NCI-H510A (cell line): ENCODE measurements around the gene LRRC47.
"Not testable (repeated sequence)": the region's sequence is repeated elsewhere in the genome, so short reads cannot be mapped to it uniquely, and the experiment has no call there.

Experiments
- DNase-seq: peaks from one replicate; lab custom pipeline; 2025; lab: John Stamatoyannopoulos, UW

The LRRC47 gene

DNA sequence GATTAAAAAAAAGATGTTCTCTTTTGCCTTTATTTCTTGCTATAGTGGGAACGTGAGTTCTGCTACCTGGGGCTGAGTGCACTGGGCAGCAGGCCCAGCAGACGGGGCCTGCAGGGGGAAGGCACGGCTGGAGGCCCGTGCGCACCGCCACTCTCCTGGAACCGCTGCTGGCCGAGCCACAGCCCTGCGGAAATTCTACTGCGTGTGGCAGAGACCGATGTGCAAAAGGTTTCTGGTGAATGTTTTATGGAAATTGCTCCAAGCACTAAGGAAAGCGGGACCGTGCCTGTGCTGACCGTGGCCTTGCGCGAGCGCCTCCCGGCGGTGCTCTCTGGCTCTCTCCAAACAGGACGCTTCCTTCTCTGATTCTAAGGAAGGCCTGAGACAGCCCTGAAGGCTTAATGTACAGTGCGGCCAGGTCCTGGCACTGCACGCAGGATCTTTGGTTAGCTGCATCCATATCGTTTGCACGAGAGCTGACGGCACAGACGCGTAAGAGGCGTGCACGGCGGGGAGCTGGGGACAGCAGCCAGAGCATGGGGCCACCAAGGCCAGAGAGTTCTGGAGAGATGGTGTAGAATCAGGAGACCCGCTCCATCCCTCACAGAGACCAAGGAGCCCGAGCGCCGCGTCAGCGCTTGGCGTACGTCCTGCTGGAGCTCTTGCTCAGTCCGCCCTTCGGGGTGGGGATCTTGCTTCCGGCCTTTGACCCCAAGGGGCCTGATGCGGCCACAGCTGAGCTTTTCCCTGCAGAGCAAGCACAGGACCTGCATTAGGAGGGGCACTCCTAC is 18.7 kb upstream of the LRRC47 start:
- no peak for DNase-seq

DNA sequence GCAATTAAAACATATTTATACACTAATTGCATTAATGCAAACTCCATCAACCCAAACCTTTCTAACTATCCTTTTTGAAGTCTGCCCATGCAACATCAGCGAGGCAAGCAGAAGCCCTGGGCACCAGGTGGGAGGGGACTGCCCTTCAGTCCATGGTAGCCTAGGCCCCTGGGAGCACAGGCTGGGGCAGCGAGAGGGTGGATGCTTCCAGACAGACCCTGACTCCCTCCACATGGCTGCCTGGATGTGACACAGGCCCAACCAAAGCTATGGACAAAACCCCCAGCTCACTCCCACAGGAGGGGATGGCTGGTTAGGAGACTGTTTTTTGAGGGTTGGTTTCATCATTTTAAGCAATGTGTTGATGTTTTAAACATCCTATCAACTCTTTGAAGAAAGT is 17.8 kb upstream of the LRRC47 start:
- no peak for DNase-seq

DNA sequence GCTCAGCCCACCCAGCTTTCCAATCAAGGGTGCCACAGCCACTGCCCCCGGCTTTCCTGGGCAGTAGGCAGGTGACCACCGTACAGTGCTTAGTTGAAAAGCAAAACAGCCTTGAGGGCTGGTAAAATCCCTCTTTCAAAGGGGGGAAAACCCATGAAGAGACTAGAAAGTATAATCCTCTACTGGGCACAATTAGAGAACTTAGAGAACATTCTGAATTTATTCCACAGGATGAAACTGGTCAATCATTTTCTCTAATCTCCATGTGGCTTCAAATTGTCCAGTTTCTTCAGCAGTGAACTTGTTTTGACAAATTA is 15.3 kb upstream of the LRRC47 start:
- DNase-seq = no peak

DNA sequence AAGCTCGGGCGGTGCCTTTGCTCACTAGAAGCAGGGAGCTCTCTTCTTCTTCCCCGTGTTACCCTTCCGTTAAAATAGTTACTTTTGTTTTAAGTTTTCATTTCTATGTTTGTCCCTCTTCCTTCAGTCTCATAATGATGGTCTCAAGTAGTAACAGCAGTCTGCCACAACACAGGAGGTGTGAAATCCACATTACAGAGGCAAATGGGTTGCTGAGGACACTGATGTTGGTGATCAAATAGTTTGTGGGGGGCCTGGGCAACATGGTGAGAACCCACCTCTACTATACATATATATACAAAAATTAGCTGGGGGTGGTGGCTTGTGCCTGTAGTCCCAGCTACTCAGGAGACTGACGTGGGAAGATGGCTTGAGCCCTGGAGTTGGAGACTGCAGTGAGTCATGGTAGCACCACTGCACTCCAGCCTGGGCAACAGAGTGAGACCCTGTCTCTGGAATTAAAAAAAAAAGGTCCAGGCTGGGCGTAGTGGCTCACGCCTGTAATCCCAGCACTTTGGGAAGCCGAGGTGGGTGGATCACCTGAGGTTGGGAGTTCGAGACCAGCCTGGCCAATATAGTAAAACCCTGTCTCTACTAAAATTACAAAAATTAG is 14.0 kb upstream of the LRRC47 start:
- DNase-seq = not testable (repeated sequence)

DNA sequence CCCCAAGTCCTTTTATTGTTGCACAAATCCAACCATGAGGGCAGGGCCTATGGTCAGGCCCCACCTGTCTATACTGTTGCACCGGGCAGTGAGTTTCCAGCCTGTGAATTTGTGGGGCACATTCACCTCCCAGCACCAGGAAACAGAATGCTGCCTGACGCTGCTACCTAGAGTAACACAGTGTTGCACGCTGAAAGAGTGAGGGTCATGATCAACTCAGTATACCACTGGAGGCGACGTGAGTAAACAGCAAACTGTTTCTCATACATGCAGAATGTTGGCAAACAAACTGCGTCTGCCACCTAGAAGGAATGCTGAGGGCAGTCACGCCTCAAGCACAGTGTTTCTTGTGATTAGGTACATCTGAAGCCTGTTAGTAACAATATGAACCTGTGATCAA is 13.4 kb upstream of the LRRC47 start:
- DNase-seq = no peak

DNA sequence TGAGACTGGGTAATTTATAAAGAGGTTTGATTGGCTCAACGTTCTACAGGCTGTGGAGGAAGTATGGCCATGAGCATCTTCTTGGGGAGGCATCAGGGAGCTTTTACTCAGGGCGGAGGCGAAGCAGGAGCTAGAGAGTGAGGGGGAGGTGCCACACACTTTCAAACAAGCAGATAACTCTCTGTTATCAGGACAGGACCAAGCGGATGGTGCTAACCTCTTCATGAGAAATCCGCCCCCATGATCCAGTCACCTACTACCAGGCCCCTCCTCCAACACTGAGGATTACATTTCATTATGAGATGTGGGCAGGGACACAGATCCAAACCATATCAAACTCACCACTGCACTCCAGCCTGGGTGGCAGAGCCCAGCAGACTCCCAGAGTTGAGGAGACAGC is 11.5 kb upstream of the LRRC47 start:
- no peak for DNase-seq

DNA sequence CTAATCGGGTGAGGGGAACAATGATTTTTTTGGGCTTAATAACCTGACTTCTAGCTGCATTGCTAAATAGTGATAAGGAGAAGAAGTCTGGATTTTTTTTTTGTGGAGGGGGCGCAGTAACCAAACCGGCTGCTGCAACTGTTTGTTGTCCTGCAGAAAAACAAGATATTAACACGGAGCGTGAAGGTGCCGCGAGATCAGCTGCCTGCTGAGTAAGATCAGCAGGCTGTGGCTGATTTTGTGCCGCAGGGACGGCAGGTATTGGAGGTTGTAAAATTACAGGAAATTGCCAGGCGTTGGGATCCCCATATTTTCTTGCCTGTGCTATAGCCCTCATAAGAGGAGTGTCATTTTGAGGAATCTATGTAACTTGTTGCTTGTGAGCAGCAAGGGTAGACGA is 8.7 kb upstream of the LRRC47 start:
- DNase-seq = no peak

DNA sequence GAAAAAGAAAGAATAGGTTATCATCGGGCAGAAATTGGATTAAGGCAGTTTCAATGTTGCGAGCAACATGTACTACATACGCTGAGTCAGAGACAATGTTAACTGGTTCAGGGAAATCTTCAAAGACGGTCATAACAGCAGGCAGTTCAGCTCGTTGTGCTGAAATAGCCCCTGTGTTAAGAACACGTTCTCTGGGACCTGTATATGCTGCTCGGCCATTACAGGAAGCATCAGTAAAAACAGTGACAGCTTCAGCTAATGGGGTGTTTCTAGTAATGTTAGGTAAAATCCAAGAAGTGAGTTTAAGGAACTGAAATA is 8.3 kb upstream of the LRRC47 start:
- not testable (repeated sequence) for DNase-seq

DNA sequence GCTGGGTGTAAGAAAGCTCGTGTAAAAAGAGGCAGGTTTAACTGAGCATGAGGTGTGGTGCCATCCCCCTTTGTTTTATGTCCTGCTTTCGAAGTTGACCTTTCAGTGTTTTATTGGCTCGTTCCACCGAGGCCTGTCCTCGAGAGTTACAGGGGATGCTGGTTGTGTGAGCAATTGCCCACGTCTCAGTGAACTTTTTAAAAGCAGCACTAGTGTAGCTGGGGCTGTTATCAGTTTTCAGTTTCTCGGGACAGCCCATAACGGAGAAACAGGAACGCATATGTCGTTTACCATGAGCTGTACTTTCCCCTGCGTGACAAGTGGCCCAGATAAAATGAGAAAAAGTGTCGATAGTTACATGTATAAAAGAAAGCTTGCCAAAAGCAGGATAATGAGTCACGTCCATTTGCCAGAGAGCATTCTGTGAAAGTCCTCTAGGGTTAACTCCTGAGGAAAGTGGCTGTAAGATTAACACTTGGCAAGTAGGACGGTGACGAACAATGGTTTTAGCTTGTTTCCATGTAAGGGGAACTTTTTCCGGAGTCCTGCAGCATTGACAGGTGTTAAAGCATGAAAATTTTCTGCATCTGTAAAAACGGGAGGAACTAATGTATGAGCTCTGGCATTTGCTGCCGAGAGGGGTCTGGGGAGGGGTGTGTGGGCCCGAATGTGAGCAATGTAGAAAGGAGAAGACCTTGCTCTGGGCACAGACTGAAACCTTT is 7.8 kb upstream of the LRRC47 start:
- DNase-seq = no peak

DNA sequence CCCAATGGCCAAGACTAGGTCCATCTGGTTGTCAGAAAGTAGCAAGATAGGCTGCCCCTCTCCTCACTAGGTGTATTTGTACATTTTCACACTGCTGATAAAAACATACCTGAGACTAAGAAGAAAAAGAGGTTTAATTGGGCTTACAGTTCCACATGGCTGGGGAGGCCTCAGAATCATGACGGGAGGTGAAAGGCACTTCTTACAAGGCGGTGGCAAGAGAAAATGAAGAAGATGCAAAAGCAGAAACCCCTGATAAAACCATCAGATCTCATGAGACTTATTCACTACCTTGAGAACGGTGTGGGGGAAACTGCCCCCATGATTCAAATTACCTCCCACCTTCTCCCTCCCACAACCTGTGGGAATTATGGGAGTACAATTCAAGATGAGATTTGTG is 4.5 kb upstream of the LRRC47 start:
- DNase-seq = not testable (repeated sequence)

DNA sequence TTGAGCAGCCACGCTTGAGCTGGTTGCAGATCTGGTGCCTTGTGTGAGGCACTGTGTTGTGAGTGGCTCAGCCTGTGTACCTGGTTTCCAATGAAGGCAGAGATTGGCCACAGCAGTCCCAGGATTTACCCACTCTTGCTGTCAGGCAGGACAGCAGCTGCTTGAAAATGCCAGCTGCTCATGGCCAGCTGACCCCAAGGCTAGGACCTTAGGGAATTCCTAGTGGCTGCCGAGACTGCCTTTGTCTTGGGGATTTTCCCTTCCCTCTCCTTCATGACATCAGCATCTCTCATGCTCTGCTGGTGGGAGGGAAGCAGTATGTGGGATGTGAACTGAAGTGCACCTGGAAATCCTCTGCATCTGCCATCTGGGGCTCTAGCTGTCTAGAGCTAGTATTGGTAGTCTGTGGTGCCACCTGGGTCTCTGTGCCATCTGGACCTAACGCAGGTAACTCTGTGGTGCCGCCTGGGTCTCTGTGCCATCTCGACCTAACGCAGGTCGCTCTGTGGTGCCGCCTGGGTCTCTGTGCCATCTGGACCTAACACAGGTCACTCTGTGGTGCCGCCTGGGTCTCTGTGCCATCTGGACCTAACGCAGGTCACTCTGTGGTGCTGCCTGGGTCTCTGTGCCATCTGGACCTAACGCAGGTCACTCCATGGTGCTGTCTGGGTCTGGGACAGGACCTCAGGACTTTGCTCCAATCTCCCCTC is 3.8 kb upstream of the LRRC47 start:
- no peak for DNase-seq

DNA sequence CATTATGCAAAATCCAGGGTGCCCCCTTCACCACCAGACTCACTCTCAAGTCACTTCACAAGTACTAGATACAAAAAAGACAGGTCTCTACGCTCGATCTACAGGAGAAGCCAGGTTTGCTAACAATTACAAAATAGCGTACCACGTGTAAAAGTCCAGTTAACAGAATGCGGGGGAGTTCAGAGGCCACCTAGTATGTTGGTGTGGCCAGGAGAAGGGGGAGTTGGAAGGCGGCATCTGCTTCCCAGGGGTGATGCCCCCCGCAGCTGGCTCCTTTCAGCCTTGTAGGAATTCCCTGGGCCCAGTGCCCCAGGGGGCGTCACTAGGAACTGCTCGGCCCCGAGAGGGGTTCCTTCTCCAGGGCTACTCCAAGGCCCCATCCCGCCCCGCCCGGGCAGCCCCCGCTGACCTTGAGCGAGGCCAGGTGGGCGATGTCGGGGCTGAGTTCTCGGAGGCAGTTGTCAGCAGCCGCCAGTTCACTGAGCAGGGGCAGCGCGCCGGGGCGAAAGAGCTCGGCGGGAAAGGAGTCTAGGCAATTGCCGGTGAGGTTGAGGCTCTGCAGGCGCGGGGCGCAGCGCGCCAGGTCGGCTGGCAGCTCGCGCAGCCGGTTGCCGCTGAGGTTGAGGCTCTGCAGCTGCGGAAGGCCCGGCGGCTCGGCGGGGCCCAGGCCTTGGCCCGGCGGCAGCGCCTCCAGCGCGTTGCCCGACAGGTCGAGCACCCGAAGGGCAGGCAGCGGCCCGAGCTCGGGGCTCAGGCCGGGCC is 664 bp downstream of the LRRC47 start:
- no peak for DNase-seq

DNA sequence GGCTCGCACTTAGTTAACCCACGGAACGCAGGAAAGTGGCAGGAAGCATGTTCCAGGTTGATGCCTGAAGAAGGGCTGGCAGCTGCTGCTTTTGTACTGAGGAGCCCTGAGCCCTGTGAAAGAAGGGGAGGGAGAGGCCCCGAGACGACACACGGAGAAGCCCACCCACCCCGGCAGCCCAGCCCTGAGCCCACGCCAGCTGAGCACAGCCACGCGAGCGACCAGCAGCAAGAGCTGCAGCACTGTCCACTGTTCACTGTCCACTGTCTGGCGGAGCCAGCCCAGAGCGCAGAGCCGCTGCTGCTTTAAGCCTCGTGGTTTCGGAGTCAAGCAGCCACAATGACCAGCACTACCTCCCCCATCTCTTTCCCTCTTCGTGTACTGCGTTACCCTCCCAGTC is 5.3 kb downstream of the LRRC47 start:
- DNase-seq = no peak

DNA sequence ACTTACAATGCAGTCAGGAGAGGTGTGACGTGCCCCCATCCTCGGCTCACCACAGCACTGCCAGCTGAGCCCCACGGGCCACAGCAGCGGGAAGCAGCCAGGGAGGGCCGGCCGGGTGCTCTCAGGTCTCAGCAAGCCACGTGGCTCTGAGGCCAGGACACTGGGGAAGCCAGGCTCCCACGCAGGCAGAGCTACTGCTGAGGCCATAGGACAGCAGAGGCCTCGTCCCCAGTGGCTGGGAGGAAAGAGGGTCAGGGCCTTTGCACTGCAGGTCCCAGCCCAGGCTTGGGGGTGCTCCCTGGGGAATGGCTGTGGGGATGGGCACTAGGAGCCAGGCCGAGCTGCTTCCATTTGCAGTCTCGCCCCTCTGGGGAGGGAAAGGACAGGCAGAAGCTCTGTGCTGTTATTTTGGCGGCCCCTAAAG is 5.8 kb downstream of the LRRC47 start:
- no peak for DNase-seq

DNA sequence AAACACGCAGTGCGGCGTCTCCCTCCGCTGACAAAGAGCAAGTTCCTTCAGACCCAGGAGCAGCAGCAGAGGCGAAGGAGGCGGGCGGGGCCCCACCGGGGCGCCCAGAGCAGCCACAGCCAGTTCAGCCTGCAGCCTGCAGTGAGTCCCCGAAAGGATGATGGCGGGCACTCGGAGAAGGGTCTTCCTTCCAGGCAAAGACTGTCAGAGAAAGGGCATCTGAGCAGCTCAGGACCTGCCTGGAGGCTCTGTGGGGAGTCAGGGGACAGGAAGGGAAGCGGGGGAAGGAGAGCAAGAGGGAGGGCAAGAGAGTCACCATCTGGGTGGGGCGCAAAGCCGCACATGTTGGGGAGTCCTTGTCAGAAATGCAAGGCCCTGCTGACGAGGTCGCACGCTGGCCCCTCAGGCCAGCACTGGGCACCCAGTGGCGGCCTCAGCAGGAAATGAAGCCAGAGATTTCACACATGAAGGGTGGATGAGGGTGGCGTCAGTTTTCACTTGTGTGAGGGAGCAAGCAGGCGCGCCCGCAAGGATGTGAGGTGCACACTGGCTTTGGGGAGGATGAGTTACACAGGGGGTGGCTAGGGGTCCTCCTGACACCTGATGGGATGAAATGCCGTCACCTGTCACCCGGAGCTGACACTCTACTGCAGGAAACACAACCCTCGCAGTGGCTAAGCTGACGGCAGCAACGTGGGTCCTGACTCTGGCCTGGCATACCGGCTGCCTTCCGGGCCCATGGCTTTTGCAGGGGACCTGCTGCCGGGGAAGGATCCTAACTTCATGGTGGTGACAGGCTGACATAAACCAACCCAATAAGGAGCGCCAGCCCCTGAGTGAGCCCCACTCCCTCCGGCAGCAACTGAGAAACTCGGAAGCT is 6.6 kb downstream of the LRRC47 start:
- DNase-seq = no peak

DNA sequence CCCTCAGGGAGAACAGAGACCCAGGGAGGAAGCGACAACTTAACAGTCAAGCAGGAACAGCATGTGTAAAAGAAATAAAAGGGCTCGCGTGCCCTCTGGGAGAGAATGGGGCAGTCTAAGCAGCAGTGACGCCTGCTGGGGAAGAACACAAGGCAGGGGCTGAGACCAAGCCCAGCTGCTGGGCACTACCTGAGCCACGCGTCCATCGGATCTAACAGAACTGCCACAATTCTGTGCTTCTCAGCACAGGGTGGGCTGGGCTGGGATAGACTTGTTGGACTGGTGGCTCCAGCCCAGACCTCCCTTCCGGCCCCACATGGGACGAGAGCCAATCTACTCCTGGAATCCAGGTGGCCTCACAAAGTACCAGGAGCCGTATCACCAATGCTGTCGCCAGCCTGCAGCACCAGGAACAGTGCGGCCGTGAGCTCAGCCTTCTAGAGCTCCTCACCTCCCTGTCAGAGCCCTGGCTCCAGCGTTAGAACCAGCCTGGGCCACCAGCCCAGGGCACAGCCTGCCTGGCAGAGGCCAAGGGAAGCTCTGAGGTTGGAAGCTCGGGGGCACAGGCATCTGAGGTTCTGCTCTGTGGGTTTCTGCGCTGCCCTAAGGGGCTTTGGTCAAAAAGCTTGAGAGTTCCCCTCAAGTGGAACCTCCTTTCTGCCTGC is 7.4 kb downstream of the LRRC47 start:
- no peak for DNase-seq

DNA sequence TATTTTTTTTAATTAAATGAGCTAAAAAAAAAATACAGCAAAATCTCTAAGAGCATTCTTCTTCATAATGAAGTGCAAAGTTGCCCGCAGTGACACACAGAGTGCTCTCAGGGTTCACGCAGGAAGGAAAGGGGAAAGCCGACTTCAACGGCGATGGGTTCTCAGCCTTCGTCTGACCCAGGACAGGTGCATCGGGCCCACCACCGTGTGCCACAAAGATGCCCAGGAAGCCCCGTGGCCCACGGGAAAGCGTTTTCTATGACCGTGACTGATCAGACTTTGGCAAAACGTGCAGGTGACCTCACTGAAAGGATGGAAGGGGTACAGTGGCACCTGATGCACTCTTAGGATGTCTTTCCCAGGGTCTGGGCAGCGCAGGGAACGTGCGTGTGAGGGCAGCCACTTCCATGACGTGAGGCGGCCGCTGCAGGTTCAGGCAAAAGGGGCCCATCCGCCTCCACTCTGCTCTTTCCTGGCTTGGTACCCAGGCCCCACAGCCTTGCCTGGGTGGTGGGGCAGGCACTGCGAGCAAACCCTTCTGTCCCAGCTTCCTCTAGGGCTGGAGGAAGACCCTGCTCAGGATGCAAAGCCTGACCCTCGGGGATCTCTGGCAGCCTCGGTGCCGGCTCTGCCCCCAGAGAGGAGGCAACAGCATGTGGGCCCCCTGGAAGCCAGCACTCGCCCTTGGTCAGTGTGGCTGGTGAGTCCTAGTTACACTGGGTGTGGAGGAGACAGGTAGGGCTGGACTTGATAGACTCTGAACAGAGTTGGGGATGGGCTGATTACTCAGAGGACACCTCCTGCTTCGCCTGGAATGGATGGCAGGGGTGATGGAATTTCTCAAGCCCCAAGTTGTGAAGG is 8.3 kb downstream of the LRRC47 start:
- no peak for DNase-seq

DNA sequence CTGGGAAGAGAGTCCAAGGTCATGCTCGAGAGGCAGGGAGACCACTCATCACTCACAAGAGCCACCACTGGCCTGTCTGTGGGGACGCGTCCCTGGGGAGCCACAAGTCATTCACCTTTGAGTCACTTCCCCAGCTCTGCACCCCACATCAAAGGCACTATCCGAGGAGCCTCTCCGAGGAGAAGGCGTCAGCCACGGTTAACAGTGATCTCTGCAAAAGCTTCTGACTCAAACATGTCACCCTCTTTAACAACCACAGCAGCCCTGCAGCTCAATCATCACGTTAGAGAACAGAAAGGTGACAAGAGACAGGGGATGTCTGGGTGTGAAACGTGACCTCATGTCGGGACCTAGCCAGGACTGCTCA is 9.0 kb downstream of the LRRC47 start:
- DNase-seq = no peak

DNA sequence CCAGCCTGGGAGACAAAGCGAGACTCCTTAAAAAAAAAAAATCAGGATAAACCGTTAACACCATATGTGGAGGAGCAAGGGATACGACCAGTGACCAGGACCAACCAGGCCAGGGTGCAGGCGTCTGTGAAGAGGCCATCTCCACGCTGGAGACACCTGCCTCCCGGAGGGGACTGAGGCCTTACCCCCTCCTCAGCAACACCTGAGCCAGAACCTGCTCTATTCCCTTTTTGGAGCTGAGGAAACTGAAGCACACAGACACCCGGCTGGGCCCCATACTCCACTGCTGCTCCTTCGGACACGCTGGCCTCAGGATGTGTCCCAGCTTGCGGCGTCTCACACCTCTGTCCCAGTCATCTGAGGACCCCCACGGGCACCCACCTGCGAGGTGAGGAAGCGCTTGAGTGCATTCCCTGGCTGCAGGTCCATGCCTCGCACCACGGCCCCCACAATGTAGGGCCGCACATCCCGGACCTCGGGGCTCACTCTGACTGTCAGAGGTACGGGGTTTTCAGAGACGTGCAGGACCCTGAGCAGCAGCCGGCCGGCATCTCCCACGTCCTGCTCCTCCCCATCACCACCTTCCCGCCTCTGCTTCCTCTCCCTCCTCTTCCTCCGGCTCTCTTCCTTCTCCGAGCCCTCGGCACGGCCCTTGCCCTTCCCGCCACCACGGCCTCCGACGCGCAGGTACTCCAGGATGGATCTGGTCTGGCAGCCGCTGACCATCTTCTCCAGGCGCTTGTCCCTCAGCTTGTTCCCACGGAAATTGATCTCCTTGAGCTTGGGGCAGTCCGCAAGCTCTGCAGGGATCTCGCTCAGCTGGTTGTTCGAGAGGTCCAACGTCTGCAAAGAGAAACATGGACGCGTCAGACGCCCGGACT is 9.6 kb downstream of the LRRC47 start:
- DNase-seq = no peak
